Activated CD8-positive, alpha-beta memory T cell treated with anti-CD3 and anti-CD28 coated beads, Interleukin-2, amount 50 U/mL, for 48 hours (primary cell): Measurements from ENCODE around the gene TMEM150B.
A peak's percentile ranks its signal among the peaks of the same experiment; 100 is the strongest.

Experiments
- DNase-seq: peaks from one replicate; pipeline ENCODE4 v3.0.0-alpha.2; 2020

The TMEM150B gene

GRCh38 chr19:55304279-55304978 is 20.7 kb downstream of the TMEM150B start:
- DNase-seq: no peak

- no peak for DNase-seq
Observed at GRCh38 chr19:55303477-55303876, 21.7 kb downstream of the TMEM150B start.

- DNase-seq: no peak
Observed at GRCh38 chr19:55302318-55302703, 22.8 kb downstream of the TMEM150B start.

GRCh38 chr19:55301459-55302317 is 23.5 kb downstream of the TMEM150B start:
- peak; percentile 100 for DNase-seq

GRCh38 chr19:55300886-55301458 is 24.2 kb downstream of the TMEM150B start:
- no peak for DNase-seq

GRCh38 chr19:55299991-55300390 is 25.1 kb downstream of the TMEM150B start:
- DNase-seq: no peak

GRCh38 chr19:55297267-55297666 is 27.9 kb downstream of the TMEM150B start:
- DNase-seq: no peak

- no peak for DNase-seq
Observed at GRCh38 chr19:55289117-55289796, 35.9 kb downstream of the TMEM150B start.

- no peak for DNase-seq
Observed at GRCh38 chr19:55287361-55288079, 37.6 kb downstream of the TMEM150B start.

GRCh38 chr19:55285229-55285890 is 39.8 kb downstream of the TMEM150B start:
- DNase-seq: no peak

- no peak for DNase-seq
Observed at GRCh38 chr19:55284405-55285058, 40.6 kb downstream of the TMEM150B start.

- no peak for DNase-seq
Observed at GRCh38 chr19:55283548-55284377, 41.4 kb downstream of the TMEM150B start, which contains the start of gene BRSK1. Gene BRSK1 (plus strand): TSS chr19:55283997. CDS start chr19:55284443, 446 bp downstream.

- DNase-seq: peak; percentile 98
Observed at GRCh38 chr19:55279770-55280643, 45.1 kb downstream of the TMEM150B start, which contains the start of gene HSPBP1. Gene HSPBP1 (minus strand): TSS chr19:55280110. CDS start chr19:55279608, 502 bp downstream.

GRCh38 chr19:55279340-55279739 is 45.8 kb downstream of the TMEM150B start:
- no peak for DNase-seq

GRCh38 chr19:55278391-55279135 is 46.6 kb downstream of the TMEM150B start:
- DNase-seq: no peak

GRCh38 chr19:55277494-55277893 is 47.6 kb downstream of the TMEM150B start:
- no peak for DNase-seq

GRCh38 chr19:55276720-55277430 is 48.3 kb downstream of the TMEM150B start:
- no peak for DNase-seq
